RWPE2 (cell line): ENCODE results near the gene DGUOK.

Experiments used
- ATAC-seq: fragments of 200-7000 bp; cut with Tn5 transposase; 3 replicates; pipeline ENCODE4 v1.9.1; 2021; ENCODE audit warnings: low read depth
- DNase-seq: peaks from one replicate; pipeline ENCODE4 v3.0.0-alpha.2; 2020; ENCODE audit warnings: low spot score
- H3K27ac ChIP-seq: fragments of 450-650 bp; 2 replicates; pipeline ENCODE4 v1.5.1; 2017; ENCODE audit warnings: mild to moderate bottlenecking; ENCODE audit not compliant: poor library complexity, severe bottlenecking
- H3K27me3 ChIP-seq: fragments of 250-450 bp; sonication (Bioruptor Pico); 2 replicates; pipeline ENCODE4 v1.5.1; 2021; ENCODE audit warnings: mild to moderate bottlenecking, moderate library complexity; ENCODE audit not compliant: insufficient read depth, poor library complexity, severe bottlenecking
- H3K36me3 ChIP-seq: fragments of 250-450 bp; sonication (Bioruptor Pico); 2 replicates; pipeline ENCODE4 v1.5.1; 2020; ENCODE audit warnings: low read depth, mild to moderate bottlenecking, moderate library complexity
- H3K4me1 ChIP-seq: fragments of 250-450 bp; sonication (Bioruptor Pico); 2 replicates; pipeline ENCODE4 v1.5.1; 2021; ENCODE audit warnings: mild to moderate bottlenecking, moderate library complexity; ENCODE audit not compliant: insufficient read depth, poor library complexity, severe bottlenecking
- H3K4me3 ChIP-seq: fragments of 250-450 bp; sonication (Bioruptor Pico); 2 replicates; pipeline ENCODE4 v1.5.1; 2021; ENCODE audit warnings: mild to moderate bottlenecking, moderate library complexity; ENCODE audit not compliant: severe bottlenecking
- H3K9me3 ChIP-seq: fragments of 250-450 bp; sonication (Bioruptor Pico); 2 replicates; pipeline ENCODE4 v1.5.1; 2021; ENCODE audit warnings: mild to moderate bottlenecking, moderate library complexity; ENCODE audit not compliant: severe bottlenecking
- TF ChIP-seq, protein P1 (sequence below): fragments of 450-650 bp; IDR thresholded peaks from one replicate; pipeline ENCODE4 v1.5.1; 2017; ENCODE audit warnings: mild to moderate bottlenecking, moderate library complexity; ENCODE audit not compliant: poor library complexity, severe bottlenecking

Gene DGUOK

DNA sequence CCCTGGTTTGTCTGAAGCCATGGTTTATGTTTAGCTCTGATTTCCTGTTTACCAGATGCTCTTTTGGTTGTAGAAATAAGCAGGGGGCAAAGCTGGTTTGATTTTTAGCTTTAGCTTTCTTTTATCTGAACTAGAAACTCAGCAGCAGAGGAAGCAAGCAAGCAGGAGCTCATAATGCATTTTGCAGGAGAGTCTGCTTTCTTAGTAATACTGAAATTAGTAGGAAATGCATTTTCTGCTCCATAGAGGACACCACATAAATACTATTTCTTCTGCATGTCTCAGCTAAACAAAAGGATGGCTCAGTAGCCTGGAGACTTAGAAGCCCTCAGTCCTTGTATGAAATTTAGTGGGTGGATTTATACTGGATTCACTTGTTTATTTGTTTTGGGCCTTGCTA is 23.1 kb downstream of the DGUOK start:
- peaks cover 93% of the 10 kb centered on the region for H3K36me3 ChIP-seq
- ATAC-seq = no peak

DNA sequence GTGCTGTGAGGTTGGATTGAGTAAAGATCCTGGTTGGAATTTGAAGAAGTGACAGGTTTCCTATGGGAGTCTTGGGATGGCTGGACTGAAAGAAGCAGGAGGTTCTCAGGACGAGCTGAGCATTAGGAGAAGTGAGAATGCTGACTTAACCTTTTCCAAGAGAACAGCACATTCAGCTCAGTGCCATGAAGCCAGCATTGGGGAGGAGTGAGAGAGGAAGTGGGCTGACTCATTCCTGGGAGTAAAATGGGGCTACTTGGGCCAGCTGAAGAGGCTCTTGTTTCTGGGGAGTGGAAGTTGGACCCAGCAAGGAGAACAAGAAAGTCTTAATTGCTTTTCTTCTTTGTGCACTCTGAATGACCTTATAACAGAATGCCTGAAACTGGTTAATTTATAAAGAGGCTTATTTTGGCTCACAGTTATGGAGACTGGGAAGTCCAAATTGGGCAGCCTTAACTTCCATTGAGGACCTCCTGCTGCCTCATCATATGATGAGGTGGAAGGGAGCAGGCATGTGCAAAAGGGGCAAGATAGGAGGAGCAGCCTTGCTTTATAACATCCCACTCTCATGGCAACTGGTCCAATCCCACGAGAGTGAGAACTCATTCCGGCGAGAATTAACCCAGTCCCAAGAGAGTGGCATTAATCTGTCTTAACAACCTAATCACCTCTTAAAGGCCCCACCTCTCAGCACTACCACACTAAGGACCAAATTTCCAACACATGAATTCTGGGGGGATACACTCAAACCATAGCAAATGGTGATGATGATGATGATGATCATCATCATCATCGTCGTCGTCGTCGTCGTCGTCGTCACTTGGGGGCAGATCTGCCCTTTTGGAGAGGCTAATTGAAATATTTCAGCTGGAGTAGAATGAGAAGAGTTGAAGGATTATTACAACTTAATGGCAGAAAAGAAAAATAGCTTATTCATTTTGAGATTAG is 26.1 kb downstream of the DGUOK start:
- H3K9me3 ChIP-seq = no peaks in the 10 kb centered on the region
- no peak overlapping the region for H3K27ac ChIP-seq
- DNase-seq (no peak), ATAC-seq (peak; percentile 21; the same call in 1 of the 3 replicates)
- peaks cover 3% of the 10 kb centered on the region for H3K27me3 ChIP-seq
- TF ChIP-seq, protein P1, sequence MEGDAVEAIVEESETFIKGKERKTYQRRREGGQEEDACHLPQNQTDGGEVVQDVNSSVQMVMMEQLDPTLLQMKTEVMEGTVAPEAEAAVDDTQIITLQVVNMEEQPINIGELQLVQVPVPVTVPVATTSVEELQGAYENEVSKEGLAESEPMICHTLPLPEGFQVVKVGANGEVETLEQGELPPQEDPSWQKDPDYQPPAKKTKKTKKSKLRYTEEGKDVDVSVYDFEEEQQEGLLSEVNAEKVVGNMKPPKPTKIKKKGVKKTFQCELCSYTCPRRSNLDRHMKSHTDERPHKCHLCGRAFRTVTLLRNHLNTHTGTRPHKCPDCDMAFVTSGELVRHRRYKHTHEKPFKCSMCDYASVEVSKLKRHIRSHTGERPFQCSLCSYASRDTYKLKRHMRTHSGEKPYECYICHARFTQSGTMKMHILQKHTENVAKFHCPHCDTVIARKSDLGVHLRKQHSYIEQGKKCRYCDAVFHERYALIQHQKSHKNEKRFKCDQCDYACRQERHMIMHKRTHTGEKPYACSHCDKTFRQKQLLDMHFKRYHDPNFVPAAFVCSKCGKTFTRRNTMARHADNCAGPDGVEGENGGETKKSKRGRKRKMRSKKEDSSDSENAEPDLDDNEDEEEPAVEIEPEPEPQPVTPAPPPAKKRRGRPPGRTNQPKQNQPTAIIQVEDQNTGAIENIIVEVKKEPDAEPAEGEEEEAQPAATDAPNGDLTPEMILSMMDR = no peak
- H3K4me1 ChIP-seq = no peaks in the 10 kb centered on the region
- no peak overlapping the region for H3K4me3 ChIP-seq
- peaks cover 97% of the 10 kb centered on the region for H3K36me3 ChIP-seq

More for the DNA sequence above, 23.1 kb downstream of the DGUOK start:
- Histone ChIP-seq H3K27me3 (no peaks in the 10 kb centered on the region), H3K27ac (no peak overlapping the region), H3K4me1 (no peaks in the 10 kb centered on the region), H3K9me3 (no peaks in the 10 kb centered on the region), H3K4me3 (no peak overlapping the region)
- no peak for DNase-seq
- TF ChIP-seq, protein P1 = no peak

DNA sequence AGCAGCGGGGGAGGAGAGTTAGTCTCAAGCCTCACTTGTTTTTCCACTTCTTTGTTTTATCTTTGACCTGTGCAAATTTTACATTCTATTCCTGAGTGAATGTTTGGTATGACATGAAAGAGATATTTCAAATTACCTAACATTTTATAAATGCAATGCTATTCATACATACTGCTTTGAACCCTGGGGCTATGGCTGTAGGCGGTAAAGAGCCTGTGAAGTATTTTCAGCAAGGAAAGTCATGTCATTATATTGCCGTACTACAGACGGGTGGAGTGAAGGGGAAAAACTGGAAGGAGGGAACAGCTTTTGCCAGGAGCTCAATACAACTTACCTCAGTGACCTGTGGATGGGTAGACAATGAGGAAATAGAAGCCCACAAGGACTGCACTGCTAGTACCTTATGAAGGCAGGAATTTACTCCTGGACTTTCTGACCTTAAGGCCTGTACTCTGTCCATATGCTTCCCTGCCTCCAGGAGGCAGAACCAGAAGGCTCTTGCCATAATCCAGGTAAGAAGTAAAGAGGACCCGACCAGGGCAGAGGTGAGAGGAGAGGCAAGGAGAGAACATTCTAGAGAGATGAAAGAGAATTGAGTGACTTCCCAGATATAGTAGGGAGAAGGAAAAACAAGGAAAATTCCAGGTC is 29.7 kb downstream of the DGUOK start:
- Histone ChIP-seq H3K9me3 (no peaks in the 10 kb centered on the region), H3K27me3 (peaks cover 3% of the 10 kb centered on the region), H3K36me3 (peaks cover 78% of the 10 kb centered on the region), H3K27ac (no peak overlapping the region), H3K4me3 (no peak overlapping the region), H3K4me1 (no peaks in the 10 kb centered on the region)
- TF ChIP-seq, protein P1 = no peak
- DNase-seq = no peak
- ATAC-seq = no peak

DNA sequence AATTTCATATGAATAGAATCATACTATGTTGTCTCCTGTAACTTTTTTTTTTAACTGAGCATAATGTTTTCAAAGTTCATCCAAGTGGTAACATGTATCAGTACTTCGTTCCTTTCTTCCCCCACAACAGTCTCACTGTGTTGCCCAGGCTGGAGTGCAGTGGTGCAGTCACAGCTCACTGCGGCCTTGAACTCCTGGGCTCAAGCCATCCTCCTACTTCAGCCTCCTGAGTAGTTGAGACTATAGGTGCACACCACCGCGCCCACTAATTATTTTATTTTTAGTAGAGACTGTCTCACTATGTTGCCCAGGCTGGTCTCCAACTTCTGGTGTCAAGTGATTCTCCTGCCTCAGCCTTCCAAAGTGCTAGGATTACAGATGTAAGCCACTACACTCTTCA is 34.6 kb downstream of the DGUOK start:
- no peaks in the 10 kb centered on the region for H3K9me3 ChIP-seq
- no peaks in the 10 kb centered on the region for H3K27me3 ChIP-seq
- H3K4me1 ChIP-seq = no peaks in the 10 kb centered on the region
- no peak for ATAC-seq
- no peak overlapping the region for H3K27ac ChIP-seq
- no peak for DNase-seq
- TF ChIP-seq, protein P1 = no peak
- no peak overlapping the region for H3K4me3 ChIP-seq
- H3K36me3 ChIP-seq = peaks cover 31% of the 10 kb centered on the region
